SH-SY5Y (cell line): ENCODE results near the gene ATRN.

Experiments
- GATA2 ChIP-seq: IDR thresholded peaks from 2 replicates; pipeline ENCODE4 v1.6.1; 2011; ENCODE audit warnings: mild to moderate bottlenecking, low read depth, low read length
- GATA3 ChIP-seq: IDR thresholded peaks from 2 replicates; pipeline ENCODE4 v1.6.1; 2011; ENCODE audit warnings: low read depth, mild to moderate bottlenecking, low read length, moderate library complexity

GRCh38 chr20:3459881-3460307 lies 10.9 kb upstream of the ATRN start:
- no peak for TF ChIP-seq GATA2
- no peak for TF ChIP-seq GATA3
